HepG2 (cell line): Measurements from ENCODE around the gene STAT5A. TPM values are rescaled to one million over a fixed set of nuclear protein-coding genes. Genes with fewer than 3 reads are reported as not detected.

ENCODE experiments used
- ADNP ChIP-seq: sonication (generic); formaldehyde crosslinking; IDR thresholded peaks from 2 replicates; pipeline ENCODE4 v1.4.0; 2020; ENCODE audit warnings: missing genetic modification reagents
- BCLAF1 ChIP-seq: fragments of 450-650 bp; IDR thresholded peaks from 2 replicates; pipeline ENCODE4 v1.6.1; 2017; ENCODE audit warnings: mild to moderate bottlenecking
- CEBPG ChIP-seq: IDR thresholded peaks from 2 replicates; pipeline ENCODE4 v1.6.1; 2016
- CREB3 ChIP-seq: sonication (generic); formaldehyde crosslinking; IDR thresholded peaks from 2 replicates; pipeline ENCODE4 v1.5.0; 2020; ENCODE audit warnings: missing genetic modification reagents
- FOXA3 ChIP-seq: IDR thresholded peaks from 2 replicates; pipeline ENCODE4 v1.6.1; 2016; ENCODE audit warnings: missing genetic modification reagents, missing compliant biosample characterization
- GABPB1 ChIP-seq: IDR thresholded peaks from 2 replicates; pipeline ENCODE4 v1.6.1; 2016; ENCODE audit warnings: mild to moderate bottlenecking, missing genetic modification reagents, moderate library complexity, missing compliant biosample characterization
- HIVEP1 ChIP-seq: sonication (generic); formaldehyde crosslinking; IDR thresholded peaks from 2 replicates; pipeline ENCODE4 v1.4.0; 2020; ENCODE audit warnings: mild to moderate bottlenecking, missing genetic modification reagents
- HOXA7 ChIP-seq: sonication (generic); formaldehyde crosslinking; IDR thresholded peaks from 2 replicates; pipeline ENCODE4 v1.8.1; 2022; ENCODE audit warnings: mild to moderate bottlenecking, missing genetic modification reagents, moderate library complexity
- JARID2 ChIP-seq: sonication (generic); formaldehyde crosslinking; IDR thresholded peaks from 2 replicates; pipeline ENCODE4 v1.8.1; 2023; ENCODE audit warnings: missing genetic modification reagents, inconsistent platforms; ENCODE audit not compliant: insufficient replicate concordance
- KAT7 ChIP-seq: IDR thresholded peaks from 2 replicates; pipeline ENCODE4 v1.6.1; 2018; ENCODE audit warnings: borderline replicate concordance, missing compliant biosample characterization
- NFKB2 ChIP-seq: sonication (generic); formaldehyde crosslinking; IDR thresholded peaks from 2 replicates; pipeline ENCODE4 v1.4.0; 2020; ENCODE audit warnings: missing genetic modification reagents, borderline replicate concordance
- PHB2 ChIP-seq: fragments of 450-650 bp; IDR thresholded peaks from 2 replicates; pipeline ENCODE4 v1.6.1; 2018; ENCODE audit not compliant: partially characterized antibody
- PHF20 ChIP-seq: sonication (generic); formaldehyde crosslinking; IDR thresholded peaks from 2 replicates; pipeline ENCODE4 v1.5.0; 2020; ENCODE audit warnings: mild to moderate bottlenecking, missing genetic modification reagents
- SP1 ChIP-seq, 2 experiments: fragments of 450-650 bp in 1 of 2; sonication (generic) in 1 of 2; formaldehyde crosslinking in 1 of 2; IDR thresholded peaks; 2 replicates each; pipeline versions ENCODE4 v1.4.0 to v1.6.1; 2016 to 2020; ENCODE audit warnings: missing genetic modification reagents in 1 of 2
- TEAD3 ChIP-seq: optimal IDR thresholded peaks from 2 replicates; pipeline ENCODE3; 2016; ENCODE audit warnings: borderline replicate concordance
- YEATS2 ChIP-seq: sonication (generic); formaldehyde crosslinking; IDR thresholded peaks from 2 replicates; pipeline ENCODE4 v1.4.0; 2020; ENCODE audit warnings: missing genetic modification reagents, borderline replicate concordance
- ZC3H4 ChIP-seq: sonication (generic); formaldehyde crosslinking; IDR thresholded peaks from 2 replicates; pipeline ENCODE4 v1.4.0; 2020; ENCODE audit warnings: missing genetic modification reagents, borderline replicate concordance
- ZNF276 ChIP-seq: sonication (generic); formaldehyde crosslinking; IDR thresholded peaks from 2 replicates; pipeline ENCODE4 v1.4.0; 2020; ENCODE audit warnings: mild to moderate bottlenecking, low read depth, missing genetic modification reagents
- ZNF280B ChIP-seq: sonication (generic); formaldehyde crosslinking; IDR thresholded peaks from 2 replicates; pipeline ENCODE4 v1.5.0; 2020; ENCODE audit warnings: missing genetic modification reagents, mild to moderate bottlenecking, borderline replicate concordance
- ZNF704 ChIP-seq: sonication (generic); formaldehyde crosslinking; IDR thresholded peaks from 2 replicates; pipeline ENCODE4 v1.8.1; 2023; ENCODE audit warnings: mild to moderate bottlenecking, inconsistent platforms, moderate library complexity, missing genetic modification reagents, borderline replicate concordance
- ZSCAN31 ChIP-seq: sonication (generic); formaldehyde crosslinking; IDR thresholded peaks from 2 replicates; pipeline ENCODE4 v1.5.0; 2020; ENCODE audit warnings: low read depth, mild to moderate bottlenecking, missing genetic modification reagents
- polyA plus RNA-seq, 8 experiments: library from polyadenylated mRNA; depleted of rRNA in 3 of 8; stranded (reverse) in 7 of 8; unstranded in 1 of 8; fragments of >200 nt; fragmentation: Illumina TruSeq in 4 of 8; extraction: Trizol in 4 of 8; gene quantifications; 2 replicates each; pipeline versions ENCODE4 v1.2.1 to v1.2.3, GENCODE V29; 2011 to 2016; ENCODE audit warnings: low read depth in 4 of 8, missing spikeins in 1 of 8, mixed read lengths in 1 of 8; ENCODE audit not compliant: insufficient read depth in 1 of 8
- total RNA-seq, 5 experiments: library from RNA; depleted of rRNA; stranded (reverse); fragments of >200 nt; fragmentation: Illumina TruSeq; extraction: Trizol; gene quantifications; 2 replicates each; pipeline ENCODE4 v1.2.3, GENCODE V29; 2016; ENCODE audit warnings: low read depth in 1 of 5

The STAT5A gene
- total and polyA plus RNA-seq, 2 of the 13 experiments (the other 11 are each of a cell fraction or from before 2014, with no cell fraction given), result 1.4 to 4.1 TPM

GRCh38 chr17:42312285-42313130, 24.2 kb downstream of the STAT5A start (continued):
- TF ChIP-seq ZC3H4 (CRISPR knock-in tag), result no peak
- no peak; the same call in 1 of the 2 replicates for TF ChIP-seq PHF20 (CRISPR knock-in tag)
- peak; percentile 82; the same call in 1 of the 2 replicates for TF ChIP-seq NFKB2 (CRISPR knock-in tag)
- TF ChIP-seq CEBPG (CRISPR knock-in tag), result peak; percentile 60
- peak; percentile 63 for TF ChIP-seq TEAD3 (CRISPR knock-in tag)
- peak; percentile 54 for TF ChIP-seq HIVEP1
- TF ChIP-seq ADNP (CRISPR knock-in tag), result no peak
- TF ChIP-seq GABPB1 (CRISPR knock-in tag), result peak; percentile 75; the same call in 1 of the 2 replicates
- TF ChIP-seq ZNF276, result peak; percentile 55; the same call in 1 of the 2 replicates
- no peak for TF ChIP-seq BCLAF1
- no peak for TF ChIP-seq SP1 (IDR thresholded peaks at IDR 0.05)
- peak; percentile 58; the same call in 1 of the 2 replicates for TF ChIP-seq SP1 (CRISPR knock-in tag; IDR thresholded peaks at IDR 0.05)
- no peak for TF ChIP-seq HOXA7 (CRISPR knock-in tag)
- TF ChIP-seq ZSCAN31, result peak; percentile 97
- TF ChIP-seq FOXA3 (CRISPR knock-in tag), result peak; percentile 62; the same call in 1 of the 2 replicates
- TF ChIP-seq YEATS2 (CRISPR knock-in tag), result no peak
- TF ChIP-seq PHB2, result no peak
- TF ChIP-seq CREB3 (CRISPR knock-in tag), result no peak
- TF ChIP-seq KAT7 (CRISPR knock-in tag), result 0 out of 2 replicates have a peak, but pooled peaks have one; percentile 54
- TF ChIP-seq ZNF280B, result peak; percentile 67; the same call in 1 of the 2 replicates
- TF ChIP-seq JARID2, result no peak
- no peak for TF ChIP-seq ZNF704 (CRISPR knock-in tag)
